ENCODE measurements around the gene MFSD11. TPM values are rescaled to one million over a fixed set of nuclear protein-coding genes. Genes with fewer than 3 reads are reported as not detected.
A peak's percentile ranks its signal among the peaks of the same experiment; 100 is the strongest.

The MFSD11 gene
- total and polyA plus RNA-seq, 2 of the 8 experiments (the other 6 are each of a cell fraction or from before 2014, with no cell fraction given): 17.7 to 19.8 TPM

GRCh38 chr17:76710863-76711611, 26.9 kb upstream of the MFSD11 start, which contains the start of gene MXRA7:
Gene MXRA7, minus strand, starts transcription at chr17:76710965. Its CDS starts 19 bp downstream, at chr17:76710946.
- Histone ChIP-seq H3K4me3 (ENCODE audit: extremely low read depth in 1 of 4, insufficient read depth in 2 of 4, low read depth in 3 of 4, low read length in 4 of 4) (peak within 1 kb of the TSS; percentile 38 to 67 (median 54)), H2BK12ac (ENCODE audit: low read depth, low read length) (no peak within 1 kb of the TSS), H3K4me2 (ENCODE audit: insufficient read depth in 1 of 2, low read depth in 2 of 2, low read length in 2 of 2) (peak within 1 kb of the TSS; percentile 87 to 89), H3K23me2 (ENCODE audit: low read depth, low read length) (peaks cover 11% of the 10 kb centered on the region; the same call in 1 of the 2 replicates), H4K91ac (replicated peaks; ENCODE audit: insufficient read length, low read length) (no peak within 1 kb of the TSS), H4K5ac (ENCODE audit: insufficient read length, low read depth, low read length) (no peak within 1 kb of the TSS), H3K9me3 (ENCODE audit: insufficient read depth in 2 of 2, low read depth in 1 of 2, low read length in 1 of 2) (no peaks in the 10 kb centered on the region), H3K27me3 (replicated peaks in 1 of 4; ENCODE audit: control insufficient read depth in 3 of 4, extremely low read depth in 1 of 4, insufficient read depth in 3 of 4, low read length in 3 of 4) (peaks cover 2 to 22% (median 20%) of the 10 kb centered on the region in 4 experiments), H3K14ac (ENCODE audit: insufficient read length) (no peak within 1 kb of the TSS), H3K18ac (ENCODE audit: extremely low read depth, low read length) (no peak within 1 kb of the TSS), H3K9ac (replicated peaks in 1 of 4; ENCODE audit: extremely low read depth in 1 of 4, low read depth in 3 of 4, low read length in 3 of 4) (peak within 1 kb of the TSS in 1 of 4 experiments; percentile 5; a peak in 2 of 7 replicates), H2BK5ac (ENCODE audit: low read depth, low read length) (no peak within 1 kb of the TSS), H3K56ac (replicated peaks; ENCODE audit: insufficient read length, low read depth, low read length) (no peak within 1 kb of the TSS), H2BK15ac (ENCODE audit: low read length) (no peak within 1 kb of the TSS), H3K4ac (replicated peaks; ENCODE audit: insufficient read length, low read depth, low read length) (no peak within 1 kb of the TSS), H2AK5ac (ENCODE audit: low read depth, low read length) (no peak within 1 kb of the TSS), H3K23ac (ENCODE audit: insufficient read length) (no peak within 1 kb of the TSS), H2AFZ (ENCODE audit: low read length) (peak within 1 kb of the TSS; percentile 95), H4K20me1 (replicated peaks in 1 of 2; ENCODE audit: control insufficient read depth in 1 of 2, insufficient read depth in 2 of 2, low read length in 2 of 2) (peaks cover 0 to 10% of the 10 kb centered on the region in 2 experiments), H3K79me2 (ENCODE audit: control insufficient read depth in 1 of 2, insufficient read depth in 2 of 2, low read length in 2 of 2) (no peaks in the 10 kb centered on the region), H4K8ac (ENCODE audit: extremely low read depth, insufficient read depth, low read length) (no peak within 1 kb of the TSS), H3K27ac (ENCODE audit: low read depth, low read length) (no peak within 1 kb of the TSS), H2BK20ac (ENCODE audit: low read length) (no peak within 1 kb of the TSS), H2BK120ac (replicated peaks; ENCODE audit: low read depth, low read length) (no peak within 1 kb of the TSS), H3K36me3 (ENCODE audit: control insufficient read depth in 2 of 4, insufficient read depth in 4 of 4, low read length in 3 of 4) (peaks cover 0 to 7% (median 2%) of the 10 kb centered on the region in 4 experiments; a peak in 4 of 8 replicates), H3K4me1 (replicated peaks in 1 of 4; ENCODE audit: control insufficient read depth in 3 of 4, insufficient read depth in 4 of 4, low read length in 3 of 4) (peaks cover 11 to 28% (median 19%) of the 10 kb centered on the region in 4 experiments), H3K79me1 (ENCODE audit: low read depth, low read length) (peaks cover 2% of the 10 kb centered on the region; the same call in 1 of the 2 replicates)
- 47% methylated on average over 14 of the region's 56 CpGs; no CpG with 5 or more reads in 1 of the 2 experiments for WGBS, 2 experiments (ENCODE audit: extremely low coverage in 1 of 2, insufficient coverage in 1 of 2, insufficient read length in 1 of 2, insufficient replicate concordance in 2 of 2, low coverage in 1 of 2, low lambda C conversion rate in 2 of 2, missing lambda C conversion rate in 1 of 2)
- DNase-seq (ENCODE audit: low read depth in 1 of 2, low spot score in 2 of 2) (peak in 1 of 2 experiments; percentile 85), FAIRE-seq (no peak)
- ChIA-PET POLR2A (ENCODE audit: partially characterized antibody) (interaction anchor here (1.0 to 3.2 kb wide), 8 partner anchors 13 to 153 kb away, joined by 3 to 19 read pairs (median 4); partner anchors contain the start of genes JMJD6, METTL23, MFSD11 and SRSF2), CTCF (ENCODE audit: partially characterized antibody) (interaction anchor here (0.7 to 10.2 kb wide), 5 partner anchors 9 to 150 kb away, joined by 3 to 155 read pairs (median 4); no protein-coding TSS in a partner anchor)
- TF ChIP-seq KDM4A (IDR thresholded peaks at IDR 0.05; ENCODE audit: low read depth, low read length, severe bottlenecking) (peak; percentile 1), TAF1 (IDR thresholded peaks at IDR 0.05; ENCODE audit: low read depth, low read length) (0 out of 2 replicates have a peak, but pooled peaks have one; percentile 37), TBP (IDR thresholded peaks at IDR 0.05; ENCODE audit: low read depth, low read length) (no peak), CHD1 (IDR thresholded peaks at IDR 0.05; ENCODE audit: low read depth, low read length) (no peak), SIN3A (conservative IDR thresholded peaks at IDR 0.05 in 1 of 2, IDR thresholded peaks at IDR 0.05 in 1 of 2; ENCODE audit: low read depth in 1 of 2, low read length in 2 of 2) (peak in 1 of 2 experiments; percentile 16; a peak in 2 of 4 replicates), CREB1 (IDR thresholded peaks at IDR 0.05) (peak; percentile 74)
